ENCODE data around the gene SHISA8.

GRCh38 chr22:41862530-41863266 lies 52.2 kb downstream of the SHISA8 start:
- TF ChIP-seq CTCF (conservative IDR thresholded peaks at IDR 0.05 in 1 of 2, IDR thresholded peaks at IDR 0.05 in 1 of 2; ENCODE audit: extremely low read depth in 1 of 2, insufficient read depth in 1 of 2, low read depth in 1 of 2, low read length in 2 of 2) (no peak), EZH2 (IDR thresholded peaks at IDR 0.05; ENCODE audit: borderline replicate concordance, low read length) (no peak)
